GM12878 (cell line): ENCODE data around the gene RFPL1. TPM values are rescaled to one million over a fixed set of nuclear protein-coding genes. Genes with fewer than 3 reads are reported as not detected.

Source experiments
- ASH2L ChIP-seq: fragments of 300-600, 200-600 bp; sonication (generic); IDR thresholded peaks from 2 replicates; pipeline ENCODE4 v1.6.1; 2017; ENCODE audit warnings: low read depth, mild to moderate bottlenecking, borderline replicate concordance
- ATF7 ChIP-seq: fragments of 450-650 bp; IDR thresholded peaks from 2 replicates; pipeline ENCODE4 v1.6.1; 2016; ENCODE audit warnings: low read depth, mild to moderate bottlenecking
- GABPA ChIP-seq: IDR thresholded peaks from 2 replicates; pipeline ENCODE4 v1.6.1; 2014; ENCODE audit warnings: antibody characterized with exemption, low read depth, mild to moderate bottlenecking, inconsistent platforms
- IRF4 ChIP-seq: IDR thresholded peaks from 2 replicates; pipeline ENCODE4 v1.6.1; 2011; ENCODE audit warnings: low read depth, low read length
- JUNB ChIP-seq: IDR thresholded peaks from 2 replicates; pipeline ENCODE4 v1.6.1; 2016; ENCODE audit warnings: antibody characterized with exemption, mild to moderate bottlenecking
- NBN ChIP-seq: fragments of 450-650 bp; IDR thresholded peaks from 2 replicates; pipeline ENCODE4 v1.6.1; 2016
- NFIC ChIP-seq: IDR thresholded peaks from 2 replicates; pipeline ENCODE4 v1.6.1; 2012; ENCODE audit warnings: low read depth, mild to moderate bottlenecking, inconsistent platforms, low read length, moderate library complexity
- NFYA ChIP-seq: IDR thresholded peaks from 2 replicates; pipeline ENCODE4 v1.6.1; 2011; ENCODE audit warnings: low read depth, mild to moderate bottlenecking, low read length, improper control_type of control experiment, borderline replicate concordance
- NR2C2 ChIP-seq: IDR thresholded peaks from 2 replicates; pipeline ENCODE4 v1.6.1; 2011; ENCODE audit warnings: borderline replicate concordance, low read depth; ENCODE audit not compliant: control insufficient read depth, insufficient read length
- SRF ChIP-seq, 2 experiments: IDR thresholded peaks; 2 replicates each; pipeline ENCODE4 v1.6.1; 2011; ENCODE audit warnings: low read depth in 2 of 2, low read length in 2 of 2, mild to moderate bottlenecking in 1 of 2, moderate library complexity in 1 of 2
- TBL1XR1 ChIP-seq: IDR thresholded peaks from 2 replicates; pipeline ENCODE4 v1.6.1; 2012; ENCODE audit warnings: low read depth, low read length, improper control_type of control experiment
- ZNF24 ChIP-seq: fragments of 450-650 bp; IDR thresholded peaks from 2 replicates; pipeline ENCODE4 v1.6.1; 2017; ENCODE audit warnings: antibody characterized with exemption, mild to moderate bottlenecking
- ZNF274 ChIP-seq: IDR thresholded peaks from one replicate; pipeline ENCODE4 v1.8.0; 2011; ENCODE audit not compliant: insufficient read length, insufficient read depth
- ZZZ3 ChIP-seq: IDR thresholded peaks from 2 replicates; pipeline ENCODE4 v1.6.1; 2011; ENCODE audit warnings: low read depth; ENCODE audit not compliant: control insufficient read depth, insufficient read length
- polyA plus RNA-seq, 11 experiments: library from polyadenylated mRNA; depleted of rRNA in 4 of 11; unstranded in 6 of 11; stranded (reverse) in 5 of 11; fragments of >200 nt; fragmentation: Nextera tagmentation in 4 of 11; fragmentation: Illumina TruSeq in 1 of 11; extraction: Ambion mirVana in 4 of 11; extraction: Trizol in 1 of 11; gene quantifications; 1 replicate in 1 of 11; 2 replicates in 10 of 11; pipeline versions ENCODE4 v1.2.1 to v1.2.3, GENCODE V29; 2011 to 2016; ENCODE audit warnings: inconsistent platforms in 2 of 11, missing spikeins in 2 of 11, low read depth in 1 of 11
- total RNA-seq, 4 experiments: library from RNA; depleted of rRNA in 3 of 4; stranded (reverse); fragments of >200 nt in 3 of 4; fragmentation: Illumina TruSeq in 1 of 4; extraction: Trizol in 1 of 4; gene quantifications; 2 replicates each; pipeline versions ENCODE4 v1.2.1 to v1.2.3, GENCODE V29; 2013 to 2021
- TF ChIP-seq, protein P1 (sequence below): IDR thresholded peaks from 2 replicates; pipeline ENCODE4 v1.6.1; 2012; ENCODE audit warnings: low read depth, low read length, improper control_type of control experiment
- TF ChIP-seq, protein P2 (sequence below): fragments of 450-650 bp; conservative IDR thresholded peaks from 2 replicates; pipeline ENCODE4 v1.6.1; 2017; ENCODE audit warnings: mild to moderate bottlenecking, moderate library complexity
- TF ChIP-seq, protein P3 (sequence below): fragments of 450-650 bp; IDR thresholded peaks from 2 replicates; pipeline ENCODE4 v1.6.1; 2018; ENCODE audit warnings: mild to moderate bottlenecking, low read depth, moderate library complexity; ENCODE audit not compliant: partially characterized antibody
- TF ChIP-seq, protein P4 (sequence below): fragments of 450-650 bp; IDR thresholded peaks from 2 replicates; pipeline ENCODE4 v1.6.1; 2017; ENCODE audit warnings: mild to moderate bottlenecking, low read depth, inconsistent platforms; ENCODE audit not compliant: poor library complexity, severe bottlenecking
- TF ChIP-seq, protein P5 (sequence below): IDR thresholded peaks from 2 replicates; pipeline ENCODE4 v1.6.1; 2012; ENCODE audit warnings: low read depth, low read length, improper control_type of control experiment
- TF ChIP-seq, protein P6 (sequence below): fragments of 450-650 bp; IDR thresholded peaks from 2 replicates; pipeline ENCODE4 v1.6.1; 2017; ENCODE audit warnings: mild to moderate bottlenecking

The RFPL1 gene
- total and polyA plus RNA-seq, 10 of the 15 experiments (the other 5 are each of a cell fraction or from before 2014, with no cell fraction given), result 0.13 TPM; not detected in 9

DNA sequence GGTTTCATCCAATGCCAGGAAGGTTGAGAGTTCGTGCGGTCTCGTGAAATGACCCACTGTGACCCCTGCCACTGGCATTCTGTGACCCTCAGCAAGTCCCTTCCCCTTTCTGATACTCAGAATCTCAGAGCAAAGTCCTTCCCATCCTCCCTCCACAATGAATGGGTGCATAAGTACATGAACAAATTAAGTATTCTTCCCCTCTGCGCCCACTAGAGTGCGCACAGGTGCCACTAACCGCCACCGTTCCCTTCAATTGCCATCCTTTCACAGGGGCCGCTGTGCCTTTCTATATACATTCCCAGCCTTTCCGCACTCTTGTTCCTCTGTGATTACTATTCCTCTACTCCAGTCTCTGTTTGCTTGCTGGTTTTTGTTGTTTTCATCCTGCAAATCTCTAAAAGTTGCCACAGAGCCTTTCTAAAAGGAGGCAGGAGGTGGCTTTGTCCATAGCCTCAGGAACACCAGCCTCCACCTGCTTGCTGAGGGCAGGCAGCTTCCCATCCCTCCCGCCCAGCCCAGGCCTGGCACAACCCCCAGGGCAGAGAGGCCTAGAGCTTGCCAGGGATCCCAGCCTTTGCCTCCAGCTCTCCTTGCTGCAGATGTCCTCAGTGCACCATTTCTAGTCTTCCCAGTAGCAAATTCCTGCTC lies 43.3 kb upstream of the RFPL1 start (continued):
- no peak for TF ChIP-seq SRF (IDR thresholded peaks at IDR 0.05; ENCODE audit: low read depth in 2 of 2, low read length in 2 of 2)
- TF ChIP-seq, protein P1, sequence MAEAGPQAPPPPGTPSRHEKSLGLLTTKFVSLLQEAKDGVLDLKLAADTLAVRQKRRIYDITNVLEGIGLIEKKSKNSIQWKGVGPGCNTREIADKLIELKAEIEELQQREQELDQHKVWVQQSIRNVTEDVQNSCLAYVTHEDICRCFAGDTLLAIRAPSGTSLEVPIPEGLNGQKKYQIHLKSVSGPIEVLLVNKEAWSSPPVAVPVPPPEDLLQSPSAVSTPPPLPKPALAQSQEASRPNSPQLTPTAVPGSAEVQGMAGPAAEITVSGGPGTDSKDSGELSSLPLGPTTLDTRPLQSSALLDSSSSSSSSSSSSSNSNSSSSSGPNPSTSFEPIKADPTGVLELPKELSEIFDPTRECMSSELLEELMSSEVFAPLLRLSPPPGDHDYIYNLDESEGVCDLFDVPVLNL, result no peak
- TF ChIP-seq, protein P2, sequence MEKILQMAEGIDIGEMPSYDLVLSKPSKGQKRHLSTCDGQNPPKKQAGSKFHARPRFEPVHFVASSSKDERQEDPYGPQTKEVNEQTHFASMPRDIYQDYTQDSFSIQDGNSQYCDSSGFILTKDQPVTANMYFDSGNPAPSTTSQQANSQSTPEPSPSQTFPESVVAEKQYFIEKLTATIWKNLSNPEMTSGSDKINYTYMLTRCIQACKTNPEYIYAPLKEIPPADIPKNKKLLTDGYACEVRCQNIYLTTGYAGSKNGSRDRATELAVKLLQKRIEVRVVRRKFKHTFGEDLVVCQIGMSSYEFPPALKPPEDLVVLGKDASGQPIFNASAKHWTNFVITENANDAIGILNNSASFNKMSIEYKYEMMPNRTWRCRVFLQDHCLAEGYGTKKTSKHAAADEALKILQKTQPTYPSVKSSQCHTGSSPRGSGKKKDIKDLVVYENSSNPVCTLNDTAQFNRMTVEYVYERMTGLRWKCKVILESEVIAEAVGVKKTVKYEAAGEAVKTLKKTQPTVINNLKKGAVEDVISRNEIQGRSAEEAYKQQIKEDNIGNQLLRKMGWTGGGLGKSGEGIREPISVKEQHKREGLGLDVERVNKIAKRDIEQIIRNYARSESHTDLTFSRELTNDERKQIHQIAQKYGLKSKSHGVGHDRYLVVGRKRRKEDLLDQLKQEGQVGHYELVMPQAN, result no peak
- TF ChIP-seq ATF7, result no peak
- TF ChIP-seq, protein P3, sequence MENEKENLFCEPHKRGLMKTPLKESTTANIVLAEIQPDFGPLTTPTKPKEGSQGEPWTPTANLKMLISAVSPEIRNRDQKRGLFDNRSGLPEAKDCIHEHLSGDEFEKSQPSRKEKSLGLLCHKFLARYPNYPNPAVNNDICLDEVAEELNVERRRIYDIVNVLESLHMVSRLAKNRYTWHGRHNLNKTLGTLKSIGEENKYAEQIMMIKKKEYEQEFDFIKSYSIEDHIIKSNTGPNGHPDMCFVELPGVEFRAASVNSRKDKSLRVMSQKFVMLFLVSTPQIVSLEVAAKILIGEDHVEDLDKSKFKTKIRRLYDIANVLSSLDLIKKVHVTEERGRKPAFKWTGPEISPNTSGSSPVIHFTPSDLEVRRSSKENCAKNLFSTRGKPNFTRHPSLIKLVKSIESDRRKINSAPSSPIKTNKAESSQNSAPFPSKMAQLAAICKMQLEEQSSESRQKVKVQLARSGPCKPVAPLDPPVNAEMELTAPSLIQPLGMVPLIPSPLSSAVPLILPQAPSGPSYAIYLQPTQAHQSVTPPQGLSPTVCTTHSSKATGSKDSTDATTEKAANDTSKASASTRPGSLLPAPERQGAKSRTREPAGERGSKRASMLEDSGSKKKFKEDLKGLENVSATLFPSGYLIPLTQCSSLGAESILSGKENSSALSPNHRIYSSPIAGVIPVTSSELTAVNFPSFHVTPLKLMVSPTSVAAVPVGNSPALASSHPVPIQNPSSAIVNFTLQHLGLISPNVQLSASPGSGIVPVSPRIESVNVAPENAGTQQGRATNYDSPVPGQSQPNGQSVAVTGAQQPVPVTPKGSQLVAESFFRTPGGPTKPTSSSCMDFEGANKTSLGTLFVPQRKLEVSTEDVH, result no peak
- TF ChIP-seq NR2C2, result no peak
- TF ChIP-seq GABPA, result no peak
- TF ChIP-seq TBL1XR1, result no peak
- no peak for TF ChIP-seq ZZZ3
- TF ChIP-seq, protein P4, sequence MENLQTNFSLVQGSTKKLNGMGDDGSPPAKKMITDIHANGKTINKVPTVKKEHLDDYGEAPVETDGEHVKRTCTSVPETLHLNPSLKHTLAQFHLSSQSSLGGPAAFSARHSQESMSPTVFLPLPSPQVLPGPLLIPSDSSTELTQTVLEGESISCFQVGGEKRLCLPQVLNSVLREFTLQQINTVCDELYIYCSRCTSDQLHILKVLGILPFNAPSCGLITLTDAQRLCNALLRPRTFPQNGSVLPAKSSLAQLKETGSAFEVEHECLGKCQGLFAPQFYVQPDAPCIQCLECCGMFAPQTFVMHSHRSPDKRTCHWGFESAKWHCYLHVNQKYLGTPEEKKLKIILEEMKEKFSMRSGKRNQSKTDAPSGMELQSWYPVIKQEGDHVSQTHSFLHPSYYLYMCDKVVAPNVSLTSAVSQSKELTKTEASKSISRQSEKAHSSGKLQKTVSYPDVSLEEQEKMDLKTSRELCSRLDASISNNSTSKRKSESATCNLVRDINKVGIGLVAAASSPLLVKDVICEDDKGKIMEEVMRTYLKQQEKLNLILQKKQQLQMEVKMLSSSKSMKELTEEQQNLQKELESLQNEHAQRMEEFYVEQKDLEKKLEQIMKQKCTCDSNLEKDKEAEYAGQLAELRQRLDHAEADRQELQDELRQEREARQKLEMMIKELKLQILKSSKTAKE, result peak; percentile 18
- no peak for TF ChIP-seq ASH2L
- TF ChIP-seq NFIC, result no peak
- TF ChIP-seq ZNF274, result no peak
- TF ChIP-seq JUNB, result no peak
- no peak for TF ChIP-seq IRF4
- TF ChIP-seq, protein P5, sequence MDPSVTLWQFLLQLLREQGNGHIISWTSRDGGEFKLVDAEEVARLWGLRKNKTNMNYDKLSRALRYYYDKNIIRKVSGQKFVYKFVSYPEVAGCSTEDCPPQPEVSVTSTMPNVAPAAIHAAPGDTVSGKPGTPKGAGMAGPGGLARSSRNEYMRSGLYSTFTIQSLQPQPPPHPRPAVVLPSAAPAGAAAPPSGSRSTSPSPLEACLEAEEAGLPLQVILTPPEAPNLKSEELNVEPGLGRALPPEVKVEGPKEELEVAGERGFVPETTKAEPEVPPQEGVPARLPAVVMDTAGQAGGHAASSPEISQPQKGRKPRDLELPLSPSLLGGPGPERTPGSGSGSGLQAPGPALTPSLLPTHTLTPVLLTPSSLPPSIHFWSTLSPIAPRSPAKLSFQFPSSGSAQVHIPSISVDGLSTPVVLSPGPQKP, result no peak
- TF ChIP-seq NBN, result no peak
- no peak for TF ChIP-seq NFYA
- TF ChIP-seq ZNF24, result no peak
- TF ChIP-seq, protein P6, sequence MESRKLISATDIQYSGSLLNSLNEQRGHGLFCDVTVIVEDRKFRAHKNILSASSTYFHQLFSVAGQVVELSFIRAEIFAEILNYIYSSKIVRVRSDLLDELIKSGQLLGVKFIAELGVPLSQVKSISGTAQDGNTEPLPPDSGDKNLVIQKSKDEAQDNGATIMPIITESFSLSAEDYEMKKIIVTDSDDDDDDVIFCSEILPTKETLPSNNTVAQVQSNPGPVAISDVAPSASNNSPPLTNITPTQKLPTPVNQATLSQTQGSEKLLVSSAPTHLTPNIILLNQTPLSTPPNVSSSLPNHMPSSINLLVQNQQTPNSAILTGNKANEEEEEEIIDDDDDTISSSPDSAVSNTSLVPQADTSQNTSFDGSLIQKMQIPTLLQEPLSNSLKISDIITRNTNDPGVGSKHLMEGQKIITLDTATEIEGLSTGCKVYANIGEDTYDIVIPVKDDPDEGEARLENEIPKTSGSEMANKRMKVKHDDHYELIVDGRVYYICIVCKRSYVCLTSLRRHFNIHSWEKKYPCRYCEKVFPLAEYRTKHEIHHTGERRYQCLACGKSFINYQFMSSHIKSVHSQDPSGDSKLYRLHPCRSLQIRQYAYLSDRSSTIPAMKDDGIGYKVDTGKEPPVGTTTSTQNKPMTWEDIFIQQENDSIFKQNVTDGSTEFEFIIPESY, result no peak
